NCI-H524 (cell line): ENCODE data around the gene LAMP1.
"Not testable (repeated sequence)": the region's sequence is repeated elsewhere in the genome, so short reads cannot be mapped to it uniquely, and the experiment has no call there.

Source experiments
- DNase-seq, 2 experiments: peaks; one replicate each; lab custom pipeline; 2025; lab: John Stamatoyannopoulos, UW

LAMP1 gene, protein sequence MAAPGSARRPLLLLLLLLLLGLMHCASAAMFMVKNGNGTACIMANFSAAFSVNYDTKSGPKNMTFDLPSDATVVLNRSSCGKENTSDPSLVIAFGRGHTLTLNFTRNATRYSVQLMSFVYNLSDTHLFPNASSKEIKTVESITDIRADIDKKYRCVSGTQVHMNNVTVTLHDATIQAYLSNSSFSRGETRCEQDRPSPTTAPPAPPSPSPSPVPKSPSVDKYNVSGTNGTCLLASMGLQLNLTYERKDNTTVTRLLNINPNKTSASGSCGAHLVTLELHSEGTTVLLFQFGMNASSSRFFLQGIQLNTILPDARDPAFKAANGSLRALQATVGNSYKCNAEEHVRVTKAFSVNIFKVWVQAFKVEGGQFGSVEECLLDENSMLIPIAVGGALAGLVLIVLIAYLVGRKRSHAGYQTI

DNA sequence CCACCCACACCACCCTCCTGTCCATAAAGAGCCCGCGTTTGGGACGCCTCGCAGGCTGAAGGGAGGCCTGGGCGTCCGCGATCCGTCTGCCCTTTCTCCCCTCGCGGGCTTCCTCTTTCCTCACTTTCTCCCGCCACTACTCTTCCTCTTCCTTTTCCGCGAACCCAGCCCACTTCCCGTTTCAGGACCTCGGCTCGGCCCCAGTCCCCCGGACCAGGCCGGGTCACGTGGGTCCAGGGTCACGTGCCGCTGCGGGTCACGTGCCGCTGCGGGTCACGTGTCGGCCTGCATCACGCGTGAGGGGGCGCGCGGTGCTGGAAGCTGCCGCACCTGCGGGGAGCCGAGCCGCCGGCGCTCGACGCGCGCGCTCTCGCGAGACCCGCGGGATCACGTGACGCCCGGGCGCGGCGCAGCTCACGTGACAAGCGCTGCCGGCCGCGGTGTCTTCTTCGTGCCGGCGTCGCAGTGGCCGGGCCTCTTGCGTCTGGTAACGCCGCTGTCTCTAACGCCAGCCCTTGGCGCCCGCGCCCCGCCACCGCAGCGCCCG is at the start of gene LAMP1:
LAMP1 (plus strand) TSS at position 417 of the 547 bp plus-strand sequence. CDS start 196 bp downstream, outside the sequence.
- DNase-seq: peak; percentile 85 to 97

DNA sequence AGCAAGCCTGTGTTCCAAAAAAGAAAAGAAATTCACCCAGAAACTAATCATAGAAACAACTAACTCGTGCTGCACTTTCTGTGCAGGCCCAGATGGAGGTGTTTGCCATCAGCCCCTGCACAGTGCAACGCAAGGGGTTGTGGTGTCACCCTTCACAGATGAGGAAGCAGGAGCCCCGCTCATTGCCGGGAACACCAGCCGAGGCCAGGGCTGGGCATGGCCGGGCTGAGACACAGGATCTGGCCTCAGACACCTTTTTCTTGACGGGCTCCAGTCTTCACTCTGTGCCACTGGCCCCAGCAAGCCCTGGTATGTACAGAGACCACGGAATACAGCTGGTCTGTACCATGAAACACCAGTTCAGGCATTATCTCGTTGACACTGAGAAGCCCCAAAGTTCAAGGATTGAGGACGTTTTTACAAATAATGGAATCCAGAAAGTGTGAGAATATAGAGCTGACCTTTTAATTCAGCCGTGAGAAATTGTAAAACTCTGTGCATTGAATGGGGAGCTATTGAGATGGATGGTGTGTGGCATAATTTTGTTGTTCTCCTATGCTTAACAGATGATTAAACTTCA is 44.4 kb upstream of the LAMP1 start:
- DNase-seq: no peak

DNA sequence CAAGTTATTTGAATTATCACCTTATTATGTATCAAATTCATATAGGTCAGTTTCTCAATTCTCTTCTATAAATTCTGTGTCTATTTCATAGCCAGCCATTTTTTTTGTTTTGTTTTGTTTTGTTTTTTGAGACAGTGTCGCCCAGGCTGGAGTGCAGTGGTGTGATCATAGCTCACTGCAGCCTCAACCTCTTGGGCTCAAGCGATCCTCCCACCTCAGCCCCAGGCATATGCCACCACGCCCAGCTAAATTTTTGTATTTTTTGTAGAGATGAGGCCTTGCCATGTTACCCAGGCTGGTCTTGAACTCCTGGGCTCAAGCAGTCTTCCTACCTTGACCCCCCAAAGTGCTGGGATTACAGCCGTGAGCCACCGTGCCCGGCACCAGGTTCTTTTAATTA is 39.1 kb upstream of the LAMP1 start:
- not testable (repeated sequence) for DNase-seq

DNA sequence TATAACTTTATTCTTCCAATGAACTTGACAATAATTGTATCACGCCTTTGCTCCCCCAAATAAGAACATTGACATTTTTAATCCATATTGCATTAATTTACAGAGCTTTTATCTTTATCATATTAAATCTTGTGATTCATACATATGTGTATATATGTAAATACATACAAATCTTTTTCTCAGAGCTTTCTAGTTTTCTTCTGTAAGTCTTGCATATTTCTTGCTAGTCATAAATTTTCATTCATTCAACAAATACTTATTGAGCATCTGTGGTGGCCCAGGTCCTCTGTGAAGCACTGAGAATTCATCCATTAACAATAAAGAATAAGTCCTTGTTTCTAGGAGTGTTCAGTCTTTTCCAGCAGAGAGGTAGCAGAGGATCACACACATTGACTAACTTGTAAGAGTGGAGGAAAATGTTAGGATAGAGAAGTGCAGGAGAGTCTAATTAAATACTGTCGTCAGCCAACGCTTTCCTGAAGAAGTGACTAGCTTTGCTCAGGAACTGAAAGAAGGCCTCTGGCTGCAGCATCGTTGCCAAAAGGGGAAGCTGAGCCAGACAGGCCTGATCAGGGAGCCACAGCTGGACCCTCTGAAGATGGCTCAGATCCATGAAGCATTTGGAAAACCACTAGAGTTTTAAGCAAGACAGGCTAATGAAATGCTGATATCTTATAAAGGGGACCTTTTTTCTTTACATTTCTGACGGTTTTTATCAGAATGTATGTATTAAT is 38.6 kb upstream of the LAMP1 start:
- no peak for DNase-seq

GRCh38 chr13:113260996-113261395 is 36.0 kb upstream of the LAMP1 start:
- no peak for DNase-seq

DNA sequence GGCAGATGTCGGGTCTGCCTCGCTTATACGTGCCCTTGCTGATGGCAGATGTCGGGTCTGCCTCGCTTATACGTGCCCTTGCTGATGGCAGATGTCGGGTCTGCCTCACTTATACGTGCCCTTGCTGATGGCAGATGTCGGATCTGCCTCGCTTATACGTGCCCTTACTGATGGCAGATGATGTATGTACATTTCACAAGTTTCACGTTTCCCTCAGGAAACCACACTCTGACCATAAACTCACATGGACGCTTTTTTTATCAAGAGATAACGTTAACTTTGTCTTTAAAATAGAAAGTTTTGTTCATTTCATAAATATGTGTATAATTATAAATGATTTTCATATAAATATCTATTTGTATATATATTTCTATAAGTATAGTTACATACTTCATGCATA is 34.0 kb upstream of the LAMP1 start:
- not testable (repeated sequence) for DNase-seq

- DNase-seq: no peak
Observed at GRCh38 chr13:113267642-113268405, 29.2 kb upstream of the LAMP1 start.

DNA sequence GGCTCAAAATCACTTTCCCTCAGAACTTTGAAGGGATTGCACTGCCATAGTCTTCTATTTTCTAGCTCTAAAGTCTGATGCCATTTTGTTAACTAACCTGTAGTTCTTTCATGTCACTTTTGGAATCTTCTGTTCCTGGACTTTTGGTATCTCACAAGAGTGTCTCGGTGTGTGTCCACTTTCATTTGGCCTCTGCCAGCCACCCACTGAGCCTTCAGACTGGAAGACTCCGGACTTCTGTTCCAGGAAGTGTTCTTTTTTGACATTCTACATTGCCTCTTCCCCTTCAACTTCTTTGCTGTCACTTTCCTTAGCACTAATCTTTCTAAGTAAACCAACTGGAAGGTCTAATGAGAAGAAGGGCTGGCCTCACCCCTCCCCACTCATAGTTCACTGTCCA is 25.0 kb upstream of the LAMP1 start:
- DNase-seq: no peak

DNA sequence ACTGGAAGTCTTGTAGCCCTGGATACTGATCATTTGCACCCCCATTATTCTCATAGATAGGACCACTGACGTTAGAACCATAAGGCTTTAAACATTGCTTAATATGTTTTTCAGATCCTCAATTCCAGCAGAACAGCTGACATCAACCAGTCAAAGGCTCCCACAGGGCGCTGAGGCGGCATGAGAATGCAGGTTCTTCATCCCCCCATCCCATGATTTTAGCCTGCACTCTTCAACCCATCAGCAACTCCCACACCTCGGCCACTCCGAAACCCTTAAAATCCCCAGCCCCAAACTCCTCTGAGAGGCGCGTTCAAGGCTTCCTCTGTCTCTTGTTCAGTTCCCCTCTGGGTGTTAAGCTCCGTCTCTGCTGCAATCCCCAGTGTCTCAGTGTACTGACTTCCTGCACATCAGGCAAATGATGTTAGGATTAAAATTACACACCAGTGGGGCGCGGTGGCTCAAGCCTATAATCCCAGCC is 24.3 kb upstream of the LAMP1 start:
- no peak for DNase-seq

DNA sequence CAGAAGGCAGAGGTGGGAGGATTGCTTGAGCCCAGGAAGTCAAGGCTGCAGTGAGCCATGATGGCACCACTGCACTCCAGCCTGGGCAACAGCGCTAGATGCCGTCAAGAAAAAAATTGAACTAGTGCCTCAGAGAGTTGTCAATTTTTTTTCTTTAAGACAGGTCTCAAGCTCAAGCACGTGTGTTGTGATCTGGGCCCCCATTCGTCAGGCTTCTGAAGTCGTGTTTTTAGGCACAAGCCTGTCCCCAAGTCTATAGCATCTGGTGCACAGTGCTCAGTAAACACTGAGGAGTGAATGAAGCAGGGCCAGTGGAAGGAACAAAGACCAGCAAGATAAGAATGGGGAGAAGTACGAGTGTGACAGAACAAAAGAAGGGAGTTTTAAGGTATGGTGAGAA is 23.7 kb upstream of the LAMP1 start:
- no peak for DNase-seq

DNA sequence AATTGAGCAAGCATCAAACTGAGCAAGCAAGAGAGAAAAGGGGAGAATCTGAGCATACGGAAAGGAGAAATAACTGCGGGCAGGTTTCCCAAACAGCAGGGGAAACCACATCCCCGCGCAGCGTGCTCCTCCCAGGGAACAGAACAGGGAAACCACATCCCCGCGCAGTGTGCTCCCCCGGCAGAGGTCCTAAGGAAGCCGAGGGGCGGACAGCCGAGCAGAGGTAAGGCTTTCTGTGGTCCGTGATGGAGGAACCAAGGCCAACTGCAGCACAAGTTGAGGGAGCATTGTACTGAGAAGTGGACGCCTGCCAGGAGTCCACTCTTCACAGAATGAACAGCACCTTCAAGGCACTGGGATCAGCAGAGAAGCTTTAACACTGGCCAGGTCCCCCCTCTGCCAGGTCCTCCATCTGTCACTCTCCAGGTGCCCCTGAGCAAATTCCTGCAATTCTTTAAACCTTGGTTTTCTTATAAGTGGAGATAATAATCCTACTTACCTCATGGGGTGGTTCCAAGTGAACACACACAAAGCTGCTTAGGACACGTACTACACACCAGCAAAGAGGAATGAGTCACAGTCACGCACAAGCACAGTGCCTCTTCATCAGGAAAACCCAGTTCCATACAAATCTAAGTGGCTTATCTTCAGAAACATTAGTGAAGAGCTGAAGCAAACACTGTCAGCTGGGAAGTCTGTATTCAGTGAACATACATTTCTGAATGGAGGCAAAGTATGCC is 23.0 kb upstream of the LAMP1 start:
- peak in 1 of 2 experiments; percentile 16 for DNase-seq

DNA sequence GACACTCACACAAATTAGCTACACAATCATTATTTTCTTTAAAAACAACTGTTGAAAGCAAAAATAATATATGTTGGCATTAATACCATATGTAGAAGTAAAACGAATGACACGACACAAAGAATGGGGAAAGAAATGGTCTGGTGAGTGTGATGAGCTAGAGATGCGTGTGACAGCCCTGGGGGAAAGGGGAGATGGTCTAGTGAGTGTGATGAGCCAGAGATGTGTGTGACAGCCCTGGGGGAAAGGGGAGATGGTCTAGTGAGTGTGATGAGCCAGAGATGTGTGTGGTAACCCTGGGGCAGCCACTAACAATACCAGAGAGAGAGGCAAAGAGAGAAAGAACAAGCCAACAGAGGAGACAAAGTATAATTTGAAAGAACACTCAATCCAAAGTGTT is 22.3 kb upstream of the LAMP1 start:
- DNase-seq: no peak

- DNase-seq: peak in 1 of 2 experiments; percentile 23
Observed at GRCh38 chr13:113275387-113275786, 21.7 kb upstream of the LAMP1 start.

DNA sequence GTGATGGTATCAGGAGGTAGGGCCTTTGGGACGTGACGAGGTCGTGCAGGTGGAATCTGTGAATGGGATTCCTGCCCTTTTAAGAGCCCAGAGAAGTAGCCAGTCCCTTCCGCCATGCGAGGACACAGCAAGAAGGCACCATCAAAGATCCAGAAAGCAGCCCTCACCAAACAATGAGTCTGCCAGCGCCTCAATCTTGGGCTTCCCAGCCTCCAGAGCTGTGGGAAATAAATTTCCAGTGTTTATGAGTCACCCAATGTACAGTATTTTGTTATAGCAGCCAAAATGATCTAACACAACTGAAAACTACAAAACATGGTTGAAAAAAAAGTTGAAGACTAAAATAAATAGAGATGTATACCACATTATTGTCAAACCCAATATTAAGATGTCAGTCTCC is 16.9 kb upstream of the LAMP1 start:
- DNase-seq: no peak

DNA sequence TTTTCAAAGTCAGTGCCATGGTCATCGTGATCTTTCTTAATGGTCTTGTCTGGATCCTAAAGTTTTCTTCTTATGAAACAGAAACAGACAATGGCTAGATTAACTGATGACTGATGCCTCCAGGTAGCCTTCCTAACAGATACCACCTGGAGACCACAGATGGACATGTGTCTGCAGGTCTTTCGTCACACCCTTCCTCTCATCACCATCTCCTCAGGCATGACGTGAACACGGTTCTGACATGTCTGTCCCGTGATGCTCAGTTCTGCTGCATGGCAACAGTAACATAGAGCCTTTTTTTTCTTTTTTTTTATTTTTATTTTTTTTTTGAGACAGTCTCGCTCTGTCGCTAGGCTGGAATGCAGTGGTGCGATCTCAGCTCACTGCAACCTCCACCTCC is 13.1 kb upstream of the LAMP1 start:
- no peak for DNase-seq

DNA sequence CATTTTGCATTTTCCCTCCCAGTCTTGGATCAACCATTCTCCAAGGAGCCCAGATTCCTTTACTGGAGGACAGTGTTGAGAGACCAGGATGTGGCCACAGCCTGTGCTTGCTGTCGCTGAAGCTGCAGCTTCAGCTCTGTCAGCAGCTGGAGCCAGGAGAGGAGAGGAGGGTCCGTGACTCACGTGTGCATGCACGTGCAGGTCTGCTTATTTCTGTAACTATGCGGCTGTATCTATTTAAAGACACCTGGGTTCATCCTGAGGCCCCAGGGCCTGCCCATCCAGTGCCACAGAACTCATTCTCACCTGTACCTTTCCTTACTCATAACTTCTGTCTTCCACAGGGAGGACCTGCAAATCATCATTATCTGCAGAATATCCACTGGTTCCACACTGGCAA is 8.2 kb upstream of the LAMP1 start:
- DNase-seq: no peak

DNA sequence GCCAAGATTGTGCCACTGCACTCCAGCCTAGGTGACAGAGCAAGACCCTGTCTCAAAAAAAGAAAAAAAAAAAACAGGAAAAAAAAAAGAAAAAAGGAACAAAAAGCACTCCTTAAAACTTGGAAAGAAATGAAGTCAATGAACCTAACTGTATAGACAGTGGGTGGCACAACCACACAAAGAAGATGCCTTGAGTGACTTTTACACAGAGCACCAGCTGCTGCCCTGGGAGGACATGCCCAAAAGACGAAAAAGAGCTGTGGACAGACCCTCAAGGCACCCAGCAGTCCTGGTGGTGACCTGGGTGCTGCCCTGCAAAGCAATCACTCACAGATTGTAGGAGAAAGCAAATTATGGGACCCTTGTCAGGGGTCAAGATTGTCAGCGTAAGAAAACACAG is 5.9 kb upstream of the LAMP1 start:
- no peak for DNase-seq

GRCh38 chr13:113292021-113292862 is 4.8 kb upstream of the LAMP1 start:
- peak in 1 of 2 experiments; percentile 20 for DNase-seq

GRCh38 chr13:113293686-113294085 is 3.4 kb upstream of the LAMP1 start:
- DNase-seq: no peak

DNA sequence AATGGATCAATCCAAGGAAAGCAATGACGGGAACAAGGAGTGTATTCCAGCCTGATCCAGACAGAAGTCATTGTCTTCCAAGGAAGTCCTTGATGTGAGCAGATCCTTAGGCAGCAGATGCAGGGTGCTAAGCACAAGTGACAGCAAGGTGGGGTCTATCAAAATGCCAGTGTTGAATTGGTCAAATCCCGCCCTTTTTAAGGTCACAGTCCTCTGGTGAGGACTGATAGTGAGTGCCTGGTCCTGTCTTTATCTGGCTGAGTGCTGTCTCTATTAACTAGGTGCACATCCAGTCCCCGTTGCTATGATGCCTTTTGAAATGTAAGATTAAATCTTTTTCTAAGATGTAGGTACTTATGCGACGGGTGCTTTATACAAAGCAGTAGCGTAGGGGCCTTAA is 1.3 kb upstream of the LAMP1 start:
- no peak for DNase-seq
